Endodermal cell (in vitro differentiated cells): Measurements from ENCODE around the gene DVL1. TPM values are rescaled to one million over a fixed set of nuclear protein-coding genes. Genes with fewer than 3 reads are reported as not detected.

Experiments
- DNase-seq: peaks from one replicate; pipeline ENCODE4 v3.0.0-alpha.2; 2017
- H3K27ac ChIP-seq: 2 replicates; pipeline ENCODE4 v1.5.1; 2013; ENCODE audit warnings: mild to moderate bottlenecking, low read depth, low read length, moderate library complexity
- H3K27me3 ChIP-seq: 2 replicates; pipeline ENCODE4 v1.6.1; 2013; ENCODE audit warnings: mild to moderate bottlenecking, low read length, moderate library complexity; ENCODE audit not compliant: insufficient read depth, control insufficient read depth, poor library complexity, severe bottlenecking
- H3K36me3 ChIP-seq: 2 replicates; pipeline ENCODE4 v1.7.0; 2013; ENCODE audit warnings: mild to moderate bottlenecking, low read length, moderate library complexity; ENCODE audit not compliant: control insufficient read depth, insufficient read depth
- H3K4me1 ChIP-seq: one replicate; pipeline ENCODE4 v1.7.0; 2013; ENCODE audit warnings: low read length; ENCODE audit not compliant: control insufficient read depth, insufficient read depth
- H3K4me3 ChIP-seq: 2 replicates; pipeline ENCODE4 v1.5.1; 2013; ENCODE audit warnings: mild to moderate bottlenecking, low read length, moderate library complexity
- H3K9ac ChIP-seq: 2 replicates; pipeline ENCODE4 v1.6.1; 2013; ENCODE audit warnings: mild to moderate bottlenecking, low read length, moderate library complexity; ENCODE audit not compliant: poor library complexity, severe bottlenecking; ENCODE audit errors: extremely low read depth
- H3K9me3 ChIP-seq: 2 replicates; pipeline ENCODE4 v1.6.1; 2013; ENCODE audit warnings: mild to moderate bottlenecking, low read length, moderate library complexity; ENCODE audit not compliant: control insufficient read depth
- H3K27ac Mint-ChIP-seq: 2 replicates; pipeline ENCODE4 v1.8.0; 2020; ENCODE audit warnings: mixed read lengths
- H3K27me3 Mint-ChIP-seq: 2 replicates; pipeline ENCODE4 v1.8.0; 2021; ENCODE audit warnings: mild to moderate bottlenecking, mixed read lengths; ENCODE audit not compliant: insufficient read depth
- H3K36me3 Mint-ChIP-seq: 2 replicates; pipeline ENCODE4 v1.8.0; 2020; ENCODE audit warnings: low read depth, mixed read lengths
- H3K4me1 Mint-ChIP-seq: 2 replicates; pipeline ENCODE4 v1.8.0; 2020; ENCODE audit warnings: mixed read lengths
- H3K4me3 Mint-ChIP-seq: 2 replicates; pipeline ENCODE4 v1.8.0; 2020; ENCODE audit warnings: mild to moderate bottlenecking, moderate library complexity, mixed read lengths
- H3K9me3 Mint-ChIP-seq: 2 replicates; pipeline ENCODE4 v1.8.0; 2020; ENCODE audit warnings: mild to moderate bottlenecking, mixed read lengths
- WGBS, 2 experiments: methylation state at CpG; one replicate each; pipeline versions ENCODE4 v1.1.5 to v1.1.7; 2013; ENCODE audit warnings: missing lambda C conversion rate in 2 of 2, mixed read lengths in 1 of 2; ENCODE audit not compliant: insufficient coverage in 1 of 2, insufficient read length in 1 of 2; 5-methylcytosine and 5-hydroxymethylcytosine counted together
- total RNA-seq, 2 donors: library from RNA; stranded (reverse); fragmentation: NEBNext Ultra II Directional in 1 of 2; extraction: Animal tissue kit (Norgen Biotek cat#: 25700) in 1 of 2; gene quantifications; 2 replicates in 1 of 2; 3 replicates in 1 of 2; pipeline ENCODE4 v1.2.1, GENCODE V29; 2021
- TF ChIP-seq, protein P1 (sequence below): fragments of 200-600 bp; sonication (generic); conservative IDR thresholded peaks from 2 replicates; pipeline ENCODE4 v1.5.0; 2021; ENCODE audit warnings: antibody characterized with exemption, mild to moderate bottlenecking

The DVL1 gene
- total RNA-seq, 2 donors from 2014 or later, result 71.9 to 73.3 TPM

- no peak for DNase-seq
- H3K27me3 Mint-ChIP-seq, result no peaks in the 10 kb centered on the region
- 95 to 97% methylated on average over 19 to 31 of the region's 31 CpGs for WGBS, 2 experiments
- Histone ChIP-seq H3K27me3 (no peaks in the 10 kb centered on the region), H3K4me1 (no peaks in the 10 kb centered on the region), H3K9me3 (no peaks in the 10 kb centered on the region), H3K27ac (no peak overlapping the region), H3K9ac (no peak overlapping the region), H3K4me3 (no peak overlapping the region), H3K36me3 (no peaks in the 10 kb centered on the region)
- no peak overlapping the region for H3K27ac Mint-ChIP-seq
- no peaks in the 10 kb centered on the region for H3K4me1 Mint-ChIP-seq
- no peaks in the 10 kb centered on the region for H3K36me3 Mint-ChIP-seq
- TF ChIP-seq, protein P1, sequence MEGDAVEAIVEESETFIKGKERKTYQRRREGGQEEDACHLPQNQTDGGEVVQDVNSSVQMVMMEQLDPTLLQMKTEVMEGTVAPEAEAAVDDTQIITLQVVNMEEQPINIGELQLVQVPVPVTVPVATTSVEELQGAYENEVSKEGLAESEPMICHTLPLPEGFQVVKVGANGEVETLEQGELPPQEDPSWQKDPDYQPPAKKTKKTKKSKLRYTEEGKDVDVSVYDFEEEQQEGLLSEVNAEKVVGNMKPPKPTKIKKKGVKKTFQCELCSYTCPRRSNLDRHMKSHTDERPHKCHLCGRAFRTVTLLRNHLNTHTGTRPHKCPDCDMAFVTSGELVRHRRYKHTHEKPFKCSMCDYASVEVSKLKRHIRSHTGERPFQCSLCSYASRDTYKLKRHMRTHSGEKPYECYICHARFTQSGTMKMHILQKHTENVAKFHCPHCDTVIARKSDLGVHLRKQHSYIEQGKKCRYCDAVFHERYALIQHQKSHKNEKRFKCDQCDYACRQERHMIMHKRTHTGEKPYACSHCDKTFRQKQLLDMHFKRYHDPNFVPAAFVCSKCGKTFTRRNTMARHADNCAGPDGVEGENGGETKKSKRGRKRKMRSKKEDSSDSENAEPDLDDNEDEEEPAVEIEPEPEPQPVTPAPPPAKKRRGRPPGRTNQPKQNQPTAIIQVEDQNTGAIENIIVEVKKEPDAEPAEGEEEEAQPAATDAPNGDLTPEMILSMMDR, result no peak
- H3K4me3 Mint-ChIP-seq, result no peak overlapping the region
- H3K9me3 Mint-ChIP-seq, result no peaks in the 10 kb centered on the region
Measured at GRCh38 chr1:1297802-1298424, 51.3 kb downstream of the DVL1 start.

DNA sequence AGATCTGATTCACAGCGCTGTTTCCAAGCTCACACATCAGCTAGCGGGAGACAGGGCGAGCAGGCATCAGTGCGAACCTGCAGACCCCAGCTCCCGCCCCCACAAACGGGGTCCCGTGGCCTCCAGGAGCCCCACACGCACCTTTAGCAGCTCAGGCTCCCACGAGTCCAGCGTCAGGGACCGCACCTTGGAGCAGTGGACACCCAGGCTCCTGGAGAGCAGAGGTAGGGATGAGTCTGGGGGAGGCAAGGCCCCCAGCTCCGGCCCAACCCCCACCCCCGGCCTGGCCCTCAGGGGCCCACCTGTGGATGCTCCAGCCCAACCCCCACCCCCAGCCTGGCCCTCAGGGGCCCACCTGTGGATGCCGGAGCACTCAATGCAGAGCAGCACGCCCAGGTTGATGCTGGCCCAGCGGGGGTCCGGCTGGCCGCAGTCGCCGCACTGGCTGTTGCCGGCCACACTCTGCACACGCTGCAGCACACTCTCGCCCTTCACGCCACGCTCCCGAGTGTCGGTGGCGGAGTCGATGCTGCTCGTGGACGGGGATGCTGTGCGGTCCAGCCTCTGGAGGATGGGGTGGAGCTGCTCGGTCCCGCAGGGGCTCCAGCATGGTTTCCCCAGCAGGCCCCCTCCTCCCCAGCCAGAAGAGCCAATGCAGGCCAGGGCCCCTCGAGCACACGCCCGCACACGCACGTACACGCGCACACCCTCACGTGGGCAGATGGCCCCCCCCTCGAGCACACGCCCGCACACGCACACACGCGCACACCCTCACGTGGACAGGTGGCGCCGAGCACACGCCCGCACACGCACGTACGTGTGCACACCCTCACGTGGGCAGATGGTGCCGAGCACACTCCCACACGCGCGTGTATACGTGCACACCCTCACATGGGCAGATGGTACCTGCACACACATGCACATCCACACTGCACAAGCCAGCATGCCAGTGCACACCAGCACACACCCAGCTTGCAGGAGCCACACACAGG is 52.9 kb downstream of the DVL1 start:
- H3K4me3 Mint-ChIP-seq, result no peak overlapping the region
- 92 to 97% methylated on average over 50 to 62 of the region's 62 CpGs for WGBS, 2 experiments

DNA sequence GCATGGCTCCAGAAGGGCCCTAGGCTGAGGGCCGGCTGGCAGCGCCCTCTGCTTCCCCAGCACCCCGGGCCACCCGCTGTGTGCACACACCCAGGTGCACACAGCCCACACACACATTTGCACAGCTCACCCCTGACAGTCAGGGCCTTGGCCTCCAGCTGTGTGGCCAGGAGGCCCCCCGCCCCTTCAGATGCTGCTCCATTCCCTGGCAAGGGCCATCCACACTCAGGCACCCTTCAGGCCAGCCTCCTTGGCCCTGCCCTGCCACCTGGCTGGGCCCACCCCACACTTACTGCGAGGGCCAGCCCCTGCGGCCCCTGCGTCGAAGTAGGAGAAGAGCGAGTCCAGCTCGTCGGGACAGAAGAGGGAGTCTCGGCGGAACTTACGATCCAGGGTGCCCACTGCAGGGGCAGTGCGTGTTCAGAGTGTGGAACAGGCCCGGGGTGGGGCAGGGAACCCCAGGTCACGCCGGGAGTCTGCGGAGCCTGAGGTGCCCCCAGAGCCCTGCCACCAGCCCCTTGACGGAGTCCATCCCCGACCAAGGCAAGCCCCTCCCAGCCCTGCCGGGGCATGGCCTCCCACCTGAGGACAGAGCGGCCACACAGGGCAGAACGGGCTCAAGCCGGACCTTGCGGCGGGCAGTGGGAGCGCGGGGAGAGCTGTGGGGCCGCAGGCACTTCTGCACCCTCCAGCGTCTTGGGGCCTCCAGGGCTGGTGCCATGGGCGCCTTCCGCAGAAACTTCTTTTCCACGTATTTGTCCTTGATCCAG is 53.9 kb downstream of the DVL1 start:
- Histone ChIP-seq H3K9me3 (no peaks in the 10 kb centered on the region), H3K27me3 (no peaks in the 10 kb centered on the region), H3K36me3 (no peaks in the 10 kb centered on the region), H3K9ac (no peak overlapping the region), H3K4me3 (no peak overlapping the region), H3K27ac (no peak overlapping the region), H3K4me1 (no peaks in the 10 kb centered on the region)
- Mint-ChIP-seq H3K27me3 (no peaks in the 10 kb centered on the region), H3K27ac (no peak overlapping the region), H3K9me3 (no peaks in the 10 kb centered on the region), H3K4me1 (no peaks in the 10 kb centered on the region), H3K4me3 (no peak overlapping the region), H3K36me3 (no peaks in the 10 kb centered on the region)
- 94 to 95% methylated on average over 18 to 35 of the region's 35 CpGs for WGBS, 2 experiments
- no peak for DNase-seq
- TF ChIP-seq, protein P1, result no peak

More for the DNA sequence above, 52.9 kb downstream of the DVL1 start:
- no peak overlapping the region for H3K27ac Mint-ChIP-seq
- no peaks in the 10 kb centered on the region for H3K4me1 Mint-ChIP-seq
- Histone ChIP-seq H3K9ac (no peak overlapping the region), H3K27ac (no peak overlapping the region), H3K9me3 (no peaks in the 10 kb centered on the region), H3K4me3 (no peak overlapping the region), H3K27me3 (no peaks in the 10 kb centered on the region), H3K36me3 (no peaks in the 10 kb centered on the region), H3K4me1 (no peaks in the 10 kb centered on the region)
- H3K9me3 Mint-ChIP-seq, result no peaks in the 10 kb centered on the region
- H3K27me3 Mint-ChIP-seq, result no peaks in the 10 kb centered on the region
- no peaks in the 10 kb centered on the region for H3K36me3 Mint-ChIP-seq
- DNase-seq, result no peak
- TF ChIP-seq, protein P1, result no peak
